Stimulated activated naive B cell treated with anti-CD40 and anti-IgM and Interleukin-4, amounts not matched to agents 10 μg/mL and 1 μg/mL and 100 μg/mL, for 72 hours (primary cell): ENCODE data around the gene BUB3.

Experiments used
- ATAC-seq, 2 donors: fragments of 150-1000 bp; cut with Tn5 transposase; replicated peaks; 2 replicates each; pipeline ENCODE4 v1.10.0; 2021; ENCODE audit warnings: moderate library complexity in 1 of 2
- DNase-seq: peaks from one replicate; pipeline ENCODE4 v3.0.0; 2021
- H3K27ac Mint-ChIP-seq: one replicate; pipeline ENCODE4 v1.8.0; 2022; ENCODE audit warnings: mild to moderate bottlenecking, mixed read lengths
- H3K27me3 Mint-ChIP-seq, 2 donors: one replicate each; pipeline ENCODE4 v1.8.0; 2022; ENCODE audit warnings: mixed read lengths in 2 of 2
- H3K36me3 Mint-ChIP-seq, 2 donors: one replicate each; pipeline ENCODE4 v1.8.0; 2022; ENCODE audit warnings: mixed read lengths in 2 of 2, mild to moderate bottlenecking in 1 of 2
- H3K4me1 Mint-ChIP-seq, 2 donors: one replicate each; pipeline ENCODE4 v1.8.0; 2022; ENCODE audit warnings: mixed read lengths in 2 of 2, mild to moderate bottlenecking in 1 of 2
- H3K4me3 Mint-ChIP-seq, 2 donors: one replicate each; pipeline ENCODE4 v1.8.0; 2022; ENCODE audit warnings: mild to moderate bottlenecking in 2 of 2, mixed read lengths in 2 of 2, moderate library complexity in 1 of 2
- H3K9me3 Mint-ChIP-seq, 2 donors: one replicate each; pipeline ENCODE4 v1.8.0; 2022; ENCODE audit warnings: mixed read lengths in 2 of 2, mild to moderate bottlenecking in 1 of 2

Gene BUB3

GRCh38 chr10:123183724-123184123 is 29.5 kb downstream of the BUB3 start:
- Mint-ChIP-seq H3K27me3 (no peaks in the 10 kb centered on the region), H3K4me1 (peaks cover 0 to 3% of the 10 kb centered on the region in 2 donors), H3K9me3 (peaks cover 13 to 24% of the 10 kb centered on the region in 2 donors), H3K4me3 (no peak overlapping the region), H3K27ac (no peak overlapping the region), H3K36me3 (peaks cover 52 to 65% of the 10 kb centered on the region in 2 donors)
- ATAC-seq (no peak), DNase-seq (no peak)

DNA sequence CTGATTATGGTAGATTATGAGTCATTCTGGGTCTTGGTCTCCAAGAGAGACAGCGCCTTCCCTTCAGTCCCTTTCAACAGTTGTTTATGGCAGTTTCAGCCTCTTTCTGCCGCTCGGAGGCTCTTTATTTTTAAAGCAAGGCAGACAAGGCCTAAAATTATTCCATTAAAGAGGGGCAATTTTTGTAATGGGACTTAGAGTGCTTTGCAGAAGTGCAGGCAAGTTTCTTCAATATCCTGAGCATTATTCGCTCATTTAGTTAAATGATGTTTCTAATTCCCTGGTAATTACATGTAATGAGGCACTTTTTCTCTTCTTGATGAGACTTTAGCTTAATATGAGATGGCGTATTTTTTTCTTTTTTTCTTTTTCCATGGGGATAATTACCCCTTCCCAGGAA is 33.6 kb downstream of the BUB3 start:
- no peak for DNase-seq
- Mint-ChIP-seq H3K4me1 (peaks cover 0 to 3% of the 10 kb centered on the region in 2 donors), H3K4me3 (no peak overlapping the region), H3K36me3 (peaks cover 69 to 92% of the 10 kb centered on the region in 2 donors), H3K27me3 (no peaks in the 10 kb centered on the region), H3K9me3 (peaks cover 13 to 21% of the 10 kb centered on the region in 2 donors), H3K27ac (no peak overlapping the region)
- ATAC-seq: no peak

GRCh38 chr10:123191886-123192285 is 37.7 kb downstream of the BUB3 start:
- Mint-ChIP-seq H3K4me1 (no peaks in the 10 kb centered on the region), H3K27ac (no peak overlapping the region), H3K27me3 (no peaks in the 10 kb centered on the region), H3K4me3 (no peak overlapping the region), H3K9me3 (peaks cover 0 to under 1% of the 10 kb centered on the region in 2 donors), H3K36me3 (peaks cover 44 to 73% of the 10 kb centered on the region in 2 donors)
- DNase-seq (no peak), ATAC-seq (no peak)

DNA sequence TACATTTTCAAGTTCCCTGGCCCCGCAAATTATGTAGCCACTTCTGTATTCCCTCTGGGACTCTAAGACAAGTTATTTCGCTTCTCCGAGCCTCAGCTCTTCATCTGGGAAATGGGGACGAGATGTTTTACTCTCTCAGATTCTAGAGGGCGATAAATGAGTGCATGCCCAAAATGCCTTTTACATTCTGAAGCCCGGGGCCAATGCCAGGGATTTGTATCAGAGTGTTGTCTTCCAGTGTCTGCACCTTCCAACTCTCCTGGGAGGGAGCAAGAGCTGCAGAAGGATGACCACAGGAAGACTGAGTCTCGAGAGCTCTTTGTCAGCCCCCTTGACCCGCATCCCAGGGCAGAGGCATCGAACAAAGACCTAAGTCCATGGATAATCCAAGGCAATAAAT is 39.9 kb downstream of the BUB3 start:
- no peaks in the 10 kb centered on the region for H3K27me3 Mint-ChIP-seq
- H3K27ac Mint-ChIP-seq: no peak overlapping the region
- H3K4me1 Mint-ChIP-seq: peaks cover 2 to 5% of the 10 kb centered on the region in 2 donors
- ATAC-seq: no peak
- DNase-seq: no peak
- peaks cover 0 to 2% of the 10 kb centered on the region in 2 donors for H3K9me3 Mint-ChIP-seq
- H3K36me3 Mint-ChIP-seq: peaks cover 41 to 69% of the 10 kb centered on the region in 2 donors
- H3K4me3 Mint-ChIP-seq: no peak overlapping the region

- Mint-ChIP-seq H3K27me3 (no peaks in the 10 kb centered on the region), H3K27ac (no peak overlapping the region), H3K36me3 (peaks cover 22 to 53% of the 10 kb centered on the region in 2 donors), H3K4me3 (no peak overlapping the region), H3K9me3 (peaks cover 0 to 4% of the 10 kb centered on the region in 2 donors), H3K4me1 (peaks cover 24 to 27% of the 10 kb centered on the region in 2 donors)
- ATAC-seq (no peak), DNase-seq (no peak)
Observed at GRCh38 chr10:123200531-123200930, 46.3 kb downstream of the BUB3 start.

DNA sequence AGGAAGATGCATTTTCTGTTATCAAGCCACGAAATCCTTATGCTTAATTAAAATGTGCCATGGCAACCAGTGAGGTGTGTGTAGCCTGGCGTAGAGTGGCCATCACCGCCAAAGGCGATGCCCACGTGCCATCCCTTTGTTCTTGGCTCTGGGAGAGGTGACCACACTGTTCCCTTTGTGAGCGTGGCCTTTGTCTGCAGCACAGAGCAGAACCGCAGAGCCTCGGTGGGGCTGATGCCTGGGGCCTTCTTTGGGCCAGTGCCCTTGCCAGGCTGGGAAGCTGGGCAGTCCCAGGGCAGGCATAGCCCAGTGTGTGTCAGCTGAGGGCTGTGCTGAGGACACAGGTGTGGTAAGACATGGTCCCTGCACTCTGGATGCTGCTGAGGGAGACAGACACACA is 48.3 kb downstream of the BUB3 start:
- Mint-ChIP-seq H3K4me1 (peaks cover 25 to 31% of the 10 kb centered on the region in 2 donors), H3K27me3 (no peaks in the 10 kb centered on the region), H3K9me3 (peaks cover 3 to 8% of the 10 kb centered on the region in 2 donors), H3K36me3 (peaks cover 29 to 53% of the 10 kb centered on the region in 2 donors), H3K4me3 (no peak overlapping the region), H3K27ac (no peak overlapping the region)
- no peak for ATAC-seq
- no peak for DNase-seq

DNA sequence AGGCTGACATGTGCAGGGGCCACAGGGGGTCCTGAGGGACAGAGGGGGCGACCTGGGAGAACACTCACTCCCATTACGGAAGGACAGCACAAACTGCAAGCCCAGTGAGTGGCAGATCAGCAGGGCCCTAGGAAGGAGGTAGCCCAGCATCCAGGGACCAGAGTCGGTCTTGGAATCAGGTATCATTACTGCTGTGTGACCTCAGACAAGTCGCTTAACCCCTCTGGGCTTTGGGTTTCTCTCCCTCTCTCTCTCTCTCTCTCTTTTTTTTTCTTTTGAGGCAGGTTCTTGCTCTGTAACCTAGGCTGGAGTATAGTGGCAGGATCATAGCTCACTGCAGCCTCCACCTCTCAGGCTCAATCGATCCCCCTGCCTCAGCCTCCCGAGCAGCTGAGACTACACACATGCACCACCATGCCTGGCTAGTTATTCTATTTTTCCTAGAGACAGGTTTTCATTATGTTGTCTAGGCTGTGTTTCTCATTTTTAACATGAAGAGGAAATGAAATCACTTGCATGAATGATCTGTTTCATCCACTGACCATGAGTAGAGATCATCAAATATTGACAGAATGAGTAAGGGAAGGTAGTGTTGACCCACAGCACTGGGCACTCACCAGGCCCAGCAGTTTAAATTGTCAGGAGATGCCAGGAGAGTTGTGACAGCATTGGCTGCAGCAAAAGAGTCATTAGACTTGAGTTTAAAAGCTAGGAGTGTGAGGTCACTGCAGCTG is 49.4 kb downstream of the BUB3 start:
- DNase-seq (no peak), ATAC-seq (peak; percentile 44 to 53)
- peaks cover 31 to 52% of the 10 kb centered on the region in 2 donors for H3K36me3 Mint-ChIP-seq
- no peaks in the 10 kb centered on the region for H3K27me3 Mint-ChIP-seq
- H3K4me3 Mint-ChIP-seq: no peak overlapping the region
- peaks cover 9 to 12% of the 10 kb centered on the region in 2 donors for H3K9me3 Mint-ChIP-seq
- H3K27ac Mint-ChIP-seq: peak overlapping the region; percentile 62
- peaks cover 24 to 28% of the 10 kb centered on the region in 2 donors for H3K4me1 Mint-ChIP-seq

DNA sequence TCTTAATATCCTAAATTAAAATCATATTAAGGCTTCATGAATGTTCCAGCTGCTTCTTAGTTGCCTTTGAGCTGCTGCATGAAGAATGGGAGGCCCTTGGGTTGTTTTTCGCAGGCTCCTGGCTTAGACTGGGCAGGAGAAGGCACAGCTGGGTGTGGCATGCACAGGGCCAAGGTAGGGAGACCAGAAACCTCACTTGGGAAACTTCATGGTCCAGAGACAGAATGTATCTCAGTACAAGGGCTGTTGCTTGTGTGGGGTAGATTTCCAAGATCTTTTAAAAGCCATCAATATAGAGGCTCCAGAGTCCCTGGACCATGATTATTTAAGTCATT is 49.9 kb downstream of the BUB3 start:
- peaks cover 9 to 12% of the 10 kb centered on the region in 2 donors for H3K9me3 Mint-ChIP-seq
- H3K27me3 Mint-ChIP-seq: no peaks in the 10 kb centered on the region
- H3K4me3 Mint-ChIP-seq: no peak overlapping the region
- H3K27ac Mint-ChIP-seq: no peak overlapping the region
- H3K36me3 Mint-ChIP-seq: peaks cover 31 to 51% of the 10 kb centered on the region in 2 donors
- DNase-seq (no peak), ATAC-seq (no peak)
- H3K4me1 Mint-ChIP-seq: peaks cover 24 to 26% of the 10 kb centered on the region in 2 donors

- DNase-seq: no peak
- no peak for ATAC-seq
- Mint-ChIP-seq H3K4me1 (peaks cover 22 to 26% of the 10 kb centered on the region in 2 donors), H3K27ac (no peak overlapping the region), H3K36me3 (peaks cover 31 to 43% of the 10 kb centered on the region in 2 donors), H3K27me3 (no peaks in the 10 kb centered on the region), H3K4me3 (no peak overlapping the region), H3K9me3 (peaks cover 9 to 12% of the 10 kb centered on the region in 2 donors)
Observed at GRCh38 chr10:123205041-123205440, 50.8 kb downstream of the BUB3 start.

GRCh38 chr10:123212063-123212462 is 57.9 kb downstream of the BUB3 start:
- no peaks in the 10 kb centered on the region for H3K4me1 Mint-ChIP-seq
- ATAC-seq (no peak), DNase-seq (no peak)
- no peak overlapping the region for H3K4me3 Mint-ChIP-seq
- H3K36me3 Mint-ChIP-seq: peaks cover 29 to 42% of the 10 kb centered on the region in 2 donors
- peaks cover 12% of the 10 kb centered on the region in 2 donors for H3K9me3 Mint-ChIP-seq
- H3K27ac Mint-ChIP-seq: no peak overlapping the region
- H3K27me3 Mint-ChIP-seq: no peaks in the 10 kb centered on the region

DNA sequence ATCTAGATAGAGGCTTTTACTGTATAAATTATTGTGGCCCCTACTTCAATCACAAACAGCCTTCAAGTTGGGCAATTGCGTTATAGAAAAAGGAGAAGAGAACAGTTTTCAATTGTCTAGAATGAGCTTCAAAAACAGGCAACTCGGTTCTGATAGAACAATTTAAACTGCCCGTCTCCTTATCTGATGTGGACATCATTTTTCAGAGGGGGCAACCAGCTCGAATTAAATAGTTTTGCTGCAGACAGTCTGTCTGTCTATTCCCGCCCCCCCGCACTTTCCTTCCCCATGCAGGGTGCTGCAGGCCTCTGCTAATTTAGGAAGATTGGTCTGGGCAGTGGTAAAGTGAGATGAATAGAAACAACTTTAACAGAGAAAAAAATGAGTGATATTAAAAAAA is 58.4 kb downstream of the BUB3 start:
- Mint-ChIP-seq H3K4me3 (no peak overlapping the region), H3K27me3 (no peaks in the 10 kb centered on the region), H3K36me3 (peaks cover 31 to 47% of the 10 kb centered on the region in 2 donors), H3K27ac (no peak overlapping the region), H3K9me3 (peaks cover 12% of the 10 kb centered on the region in 2 donors), H3K4me1 (no peaks in the 10 kb centered on the region)
- DNase-seq (no peak), ATAC-seq (no peak)

DNA sequence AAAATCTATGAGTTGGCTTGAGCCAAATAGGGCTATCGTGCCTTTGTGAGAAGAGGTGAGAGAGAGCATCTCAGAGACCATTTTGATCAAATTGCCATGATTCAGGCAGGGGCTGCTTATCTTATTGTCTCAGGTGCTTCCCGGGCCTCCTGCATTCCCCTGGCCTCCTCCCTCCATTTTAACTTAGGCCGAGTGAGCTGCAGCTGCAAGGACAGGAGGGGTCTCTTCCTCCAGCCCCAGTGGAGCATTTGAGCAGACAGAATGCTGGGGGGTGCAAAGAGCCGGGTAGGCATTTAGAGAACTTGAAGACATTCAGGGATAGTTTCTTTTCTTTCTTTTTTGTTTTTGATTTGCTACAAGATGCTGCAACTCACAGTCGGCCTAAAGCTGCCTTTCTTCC is 59.0 kb downstream of the BUB3 start:
- no peak overlapping the region for H3K4me3 Mint-ChIP-seq
- no peak for DNase-seq
- peaks cover 8 to 12% of the 10 kb centered on the region in 2 donors for H3K9me3 Mint-ChIP-seq
- H3K27me3 Mint-ChIP-seq: no peaks in the 10 kb centered on the region
- no peaks in the 10 kb centered on the region for H3K4me1 Mint-ChIP-seq
- peaks cover 28 to 44% of the 10 kb centered on the region in 2 donors for H3K36me3 Mint-ChIP-seq
- H3K27ac Mint-ChIP-seq: no peak overlapping the region
- no peak for ATAC-seq
